ENCODE measurements around the gene SPOCK1. TPM values are rescaled to one million over a fixed set of nuclear protein-coding genes. Genes with fewer than 3 reads are reported as not detected.

SPOCK1 gene
- total and polyA plus RNA-seq, 12 donors: 13.7 to 70.3 (median 28.6) TPM

GRCh38 chr5:137073189-137073588 is 425.9 kb downstream of the SPOCK1 start:
- no peak overlapping the region for H3K4me3 ChIP-seq
- H3K27ac ChIP-seq: peak overlapping the region in 9 of 10 donors; percentile 14 to 65 (median 39)
- no peak for DNase-seq
- WGBS, 2 donors: 55 to 61% methylated on average over 3 of the region's 3 CpGs
- H3K27me3 ChIP-seq: no peaks in the 10 kb centered on the region
- TF ChIP-seq CTCF (IDR thresholded peaks at IDR 0.05): no peak
- no peaks in the 10 kb centered on the region for H3K36me3 ChIP-seq
- no peaks in the 10 kb centered on the region for H3K9me3 ChIP-seq
- intact Hi-C loops (cut with DNase I): loop anchor here in 3 of 10 donors (10.0 kb wide), 3 partner anchors 142 to 242 kb away; no protein-coding TSS in a partner anchor
- H3K4me1 ChIP-seq: peaks cover 0 to 26% (median 13%) of the 10 kb centered on the region in 9 donors
- peak in 3 of 8 donors; percentile 14 to 62 (median 18) for ATAC-seq

- ATAC-seq (peak; percentile 30 to 80 (median 58)), DNase-seq (no peak)
- no peaks in the 10 kb centered on the region for H3K36me3 ChIP-seq
- no peak overlapping the region for H3K4me3 ChIP-seq
- no peaks in the 10 kb centered on the region for H3K9me3 ChIP-seq
- H3K27ac ChIP-seq: peak overlapping the region in 9 of 10 donors; percentile 14 to 65 (median 48)
- peaks cover 0 to 26% (median 13%) of the 10 kb centered on the region in 9 donors for H3K4me1 ChIP-seq
- WGBS, 2 donors: 47 to 52% methylated on average over 7 of the region's 7 CpGs
- no peaks in the 10 kb centered on the region for H3K27me3 ChIP-seq
- intact Hi-C loops (cut with DNase I): loop anchor here in 3 of 10 donors (10.0 kb wide), 3 partner anchors 142 to 242 kb away; no protein-coding TSS in a partner anchor
- no peak for TF ChIP-seq CTCF (IDR thresholded peaks at IDR 0.05)
These were observed 426.6 kb downstream of the SPOCK1 start for GRCh38 chr5:137072361-137073115.

- 70 to 72% methylated on average over 2 of the region's 2 CpGs for WGBS, 2 donors
- Histone ChIP-seq H3K9me3 (no peaks in the 10 kb centered on the region), H3K4me1 (peaks cover 0 to 26% (median 13%) of the 10 kb centered on the region in 9 donors), H3K4me3 (no peak overlapping the region), H3K27ac (peak overlapping the region in 9 of 10 donors; percentile 2 to 65 (median 48)), H3K36me3 (no peaks in the 10 kb centered on the region), H3K27me3 (no peaks in the 10 kb centered on the region)
- ATAC-seq: peak in 1 of 8 donors; percentile 42
- DNase-seq: no peak
- intact Hi-C loops (cut with DNase I): loop anchor here in 3 of 10 donors (10.0 kb wide), 3 partner anchors 143 to 243 kb away; no protein-coding TSS in a partner anchor
- TF ChIP-seq CTCF (IDR thresholded peaks at IDR 0.05): no peak
These were observed 427.2 kb downstream of the SPOCK1 start for GRCh38 chr5:137071931-137072330.

- Histone ChIP-seq H3K4me3 (no peak overlapping the region), H3K27ac (peak overlapping the region in 9 of 10 donors; percentile 2 to 65 (median 48)), H3K4me1 (peaks cover 0 to 26% (median 13%) of the 10 kb centered on the region in 9 donors), H3K9me3 (no peaks in the 10 kb centered on the region), H3K27me3 (no peaks in the 10 kb centered on the region), H3K36me3 (no peaks in the 10 kb centered on the region)
- no peak for DNase-seq
- no peak for TF ChIP-seq CTCF (IDR thresholded peaks at IDR 0.05)
- 73 to 84% methylated on average over 3 of the region's 3 CpGs for WGBS, 2 donors
- ATAC-seq: no peak
- intact Hi-C loops (cut with DNase I): loop anchor here in 3 of 10 donors (10.0 kb wide), 3 partner anchors 143 to 243 kb away; no protein-coding TSS in a partner anchor
These were observed 427.6 kb downstream of the SPOCK1 start for GRCh38 chr5:137071526-137071925.
